ENCODE results near the gene EXOC4.

Gene EXOC4

GRCh38 chr7:133696056-133696455, 443.2 kb downstream of the EXOC4 start:
- ChIA-PET CTCF (no interaction called here), POLR2A (no interaction called here)
- no peak for TF ChIP-seq WT1 (tag by site-specific recombination; IDR thresholded peaks at IDR 0.05)
- no peak for TF ChIP-seq PRDM2 (tag by site-specific recombination; IDR thresholded peaks at IDR 0.05; ENCODE audit: borderline replicate concordance)
- no peak for TF ChIP-seq ZNF488 (tag by site-specific recombination; IDR thresholded peaks at IDR 0.05)
- no peak for TF ChIP-seq ZSCAN23 (tag by site-specific recombination; IDR thresholded peaks at IDR 0.05)
- TF ChIP-seq ZNF610 (tag by site-specific recombination; IDR thresholded peaks at IDR 0.05; ENCODE audit: borderline replicate concordance), result no peak
- TF ChIP-seq EGR2 (tag by site-specific recombination; IDR thresholded peaks at IDR 0.05; ENCODE audit: low read depth), result no peak
- no peak for TF ChIP-seq REPIN1 (tag by site-specific recombination; IDR thresholded peaks at IDR 0.05; ENCODE audit: low read depth)
- TF ChIP-seq AEBP2 (tag by site-specific recombination; IDR thresholded peaks at IDR 0.05; ENCODE audit: borderline replicate concordance), result no peak
- no peak for TF ChIP-seq BCL6B (tag by site-specific recombination; IDR thresholded peaks at IDR 0.05)
- TF ChIP-seq KLF9 (tag by site-specific recombination; IDR thresholded peaks at IDR 0.05; ENCODE audit: low read depth), result no peak
- no peak for TF ChIP-seq PRDM6 (tag by site-specific recombination; IDR thresholded peaks at IDR 0.05)
- no peak for TF ChIP-seq ZNF629 (tag by site-specific recombination; IDR thresholded peaks at IDR 0.05)
- TF ChIP-seq ZNF548 (tag by site-specific recombination; IDR thresholded peaks at IDR 0.05), result no peak
- no peak for TF ChIP-seq KLF10 (tag by site-specific recombination; IDR thresholded peaks at IDR 0.05)
- TF ChIP-seq ZNF48 (tag by site-specific recombination; IDR thresholded peaks at IDR 0.05), result no peak
- no peak for TF ChIP-seq KLF8 (tag by site-specific recombination; IDR thresholded peaks at IDR 0.05)
- Histone ChIP-seq H3K4me3 (ENCODE audit: low read depth, low read length) (no peak overlapping the region), H3K4me1 (ENCODE audit: control insufficient read depth, insufficient read depth, low read length) (0 out of 2 replicates have a peak, but pooled peaks cover 5% of the 10 kb centered on the region), H3K9me3 (ENCODE audit: control insufficient read depth, insufficient read depth, low read depth, low read length) (no peaks in the 10 kb centered on the region), H3K36me3 (ENCODE audit: control insufficient read depth in 2 of 2, insufficient read depth in 1 of 2, low read length in 2 of 2) (no peaks in the 10 kb centered on the region), H3K27ac (ENCODE audit: extremely low read depth, low read depth, low read length) (no peak overlapping the region)
